GM19455 (cell line): ENCODE data around the gene TPRN.
A peak's percentile ranks its signal among the peaks of the same experiment; 100 is the strongest.

Source experiments
- ATAC-seq: cut with Tn5 transposase; IDR thresholded peaks from one replicate; pipeline ENCODE4 v1.9.1; 2021; ENCODE audit not compliant: unreplicated experiment

Gene TPRN

DNA sequence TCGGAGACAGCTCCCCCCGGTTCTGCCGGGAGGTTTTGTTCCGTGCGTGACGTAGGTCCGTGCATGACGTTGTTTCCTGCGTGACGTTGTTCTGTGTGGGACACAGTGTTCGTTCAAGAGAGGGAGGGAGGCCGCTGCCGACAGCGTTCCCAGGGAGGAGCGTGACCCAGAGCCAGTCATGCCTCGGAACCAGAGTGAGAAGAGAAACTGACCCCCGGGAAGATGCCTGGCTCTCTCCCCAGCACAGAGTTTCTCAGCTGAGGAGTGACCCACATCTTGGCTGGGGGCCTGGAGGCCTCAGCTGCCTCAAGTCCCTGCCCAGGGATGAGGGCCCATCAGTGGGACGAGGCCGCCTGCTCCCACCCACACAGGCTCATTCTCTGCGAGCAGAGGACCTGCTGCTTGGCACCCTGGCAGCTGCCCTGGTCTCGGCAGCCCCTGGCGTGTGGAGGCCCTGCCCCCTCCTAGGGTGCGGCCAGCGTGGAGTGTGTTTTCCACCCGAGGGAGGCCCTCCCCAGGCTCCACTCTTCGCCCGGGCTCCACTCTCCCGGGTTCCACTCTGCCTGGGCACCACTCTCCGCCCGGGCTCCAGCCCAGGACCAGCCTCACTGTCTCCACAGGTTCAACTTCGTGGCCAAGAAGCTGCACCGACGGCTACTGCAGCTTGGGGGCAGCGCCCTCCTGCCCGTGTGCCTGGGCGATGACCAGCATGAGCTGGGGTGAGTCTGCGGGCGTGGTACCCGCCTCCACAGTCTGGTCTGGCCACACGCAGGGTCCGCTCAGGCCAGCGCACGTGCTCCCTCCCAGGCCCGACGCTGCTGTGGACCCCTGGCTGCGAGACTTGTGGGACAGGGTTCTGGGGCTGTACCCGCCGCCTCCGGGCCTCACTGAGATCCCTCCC, 12.9 kb upstream of the TPRN start:
- no peak for ATAC-seq

GRCh38 chr9:137212520-137212919, 12.0 kb upstream of the TPRN start:
- ATAC-seq: no peak

- ATAC-seq: no peak
Observed at GRCh38 chr9:137211532-137211931, 11.0 kb upstream of the TPRN start.

DNA sequence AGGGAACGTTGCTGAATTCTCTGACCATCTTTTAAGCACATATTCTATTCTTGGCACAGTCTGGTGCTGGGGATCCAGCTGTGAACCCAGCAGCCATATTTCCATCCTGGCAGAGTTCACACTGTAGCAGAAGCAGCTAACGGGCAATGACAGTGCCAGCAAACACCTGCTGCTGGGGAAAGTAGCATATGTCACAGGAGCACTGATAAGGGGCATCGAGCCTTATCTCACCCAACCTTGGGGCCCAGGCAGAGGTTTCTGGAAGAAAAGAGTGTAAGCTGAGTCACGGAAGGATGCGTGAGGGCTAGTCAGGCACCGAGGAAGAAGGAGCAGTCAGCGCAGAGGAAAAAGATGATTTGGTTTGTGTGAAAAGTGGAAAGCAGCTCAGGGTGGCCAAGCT, 6.1 kb upstream of the TPRN start:
- no peak for ATAC-seq

DNA sequence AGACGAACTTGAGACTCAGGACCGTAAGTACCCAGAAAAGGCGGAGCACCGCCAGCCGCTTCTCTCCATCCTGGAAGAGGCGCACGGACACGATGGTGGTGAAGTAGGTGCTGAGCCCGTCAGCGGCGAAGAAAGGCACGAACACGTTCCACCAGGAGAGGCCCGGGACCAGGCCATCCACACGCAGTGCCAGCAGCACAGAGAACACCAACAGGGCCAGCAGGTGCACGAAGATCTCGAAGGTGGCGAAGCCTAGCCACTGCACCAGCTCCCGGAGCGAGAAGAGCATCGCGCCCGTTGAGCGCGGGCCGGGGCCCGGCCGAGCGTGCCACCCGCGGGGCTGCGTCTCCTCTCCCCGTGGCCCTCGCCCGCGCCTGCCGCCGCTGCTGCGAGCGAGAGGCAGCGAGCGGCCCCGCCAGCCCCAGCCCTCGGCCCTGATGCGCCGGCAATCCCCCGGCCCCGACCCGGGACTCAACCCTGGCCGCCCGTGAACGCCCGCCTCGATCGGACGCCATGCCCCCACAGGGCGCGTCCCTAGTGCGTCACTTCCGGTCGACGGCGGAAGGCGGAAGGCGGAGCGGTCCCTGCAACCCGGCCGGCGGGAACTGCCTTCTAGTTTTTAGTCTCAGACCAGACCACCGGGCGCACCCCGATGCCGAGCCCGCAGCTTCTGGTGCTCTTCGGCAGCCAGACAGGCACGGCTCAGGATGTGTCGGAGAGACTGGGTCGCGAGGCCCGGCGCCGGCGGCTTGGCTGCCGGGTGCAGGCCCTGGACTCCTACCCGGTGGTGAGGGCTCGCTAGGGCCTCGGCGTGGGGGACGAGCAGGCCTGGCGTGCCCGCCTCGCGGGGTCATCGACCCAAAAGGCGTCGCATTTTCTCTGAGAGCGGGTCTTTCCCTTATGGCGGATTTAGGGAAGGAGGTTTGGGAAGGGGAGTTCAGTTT, 4.9 kb upstream of the TPRN start, which contains the start of the genes NDOR1 and TMEM203:
NDOR1 (plus strand) TSS at position 575 of the 944 bp plus-strand sequence; CDS start at position 653, 78 bp downstream.
TMEM203 (minus strand) TSS at position 523 of the 944 bp plus-strand sequence; CDS start at position 289, 234 bp downstream.
- ATAC-seq: peak; percentile 31

DNA sequence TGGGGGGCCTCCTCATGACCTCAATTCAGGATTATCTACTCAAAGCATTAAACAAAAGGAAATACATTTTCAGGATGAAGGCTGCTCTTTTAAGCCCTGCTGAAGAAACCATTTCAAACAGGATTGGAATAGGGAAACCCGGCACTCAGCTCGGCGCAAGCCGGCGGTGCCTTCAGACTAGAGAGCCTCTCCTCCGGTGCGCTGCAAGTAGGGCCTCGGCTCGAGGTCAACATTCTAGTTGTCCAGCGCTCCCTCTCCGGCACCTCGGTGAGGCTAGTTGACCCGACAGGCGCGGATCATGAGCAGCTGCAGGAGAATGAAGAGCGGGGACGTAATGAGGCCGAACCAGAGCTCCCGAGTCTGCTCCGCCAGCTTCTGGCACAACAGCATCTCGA, 4.2 kb upstream of the TPRN start:
- ATAC-seq: no peak

- no peak for ATAC-seq
Observed at GRCh38 chr9:137202966-137203365, 2.4 kb upstream of the TPRN start.

DNA sequence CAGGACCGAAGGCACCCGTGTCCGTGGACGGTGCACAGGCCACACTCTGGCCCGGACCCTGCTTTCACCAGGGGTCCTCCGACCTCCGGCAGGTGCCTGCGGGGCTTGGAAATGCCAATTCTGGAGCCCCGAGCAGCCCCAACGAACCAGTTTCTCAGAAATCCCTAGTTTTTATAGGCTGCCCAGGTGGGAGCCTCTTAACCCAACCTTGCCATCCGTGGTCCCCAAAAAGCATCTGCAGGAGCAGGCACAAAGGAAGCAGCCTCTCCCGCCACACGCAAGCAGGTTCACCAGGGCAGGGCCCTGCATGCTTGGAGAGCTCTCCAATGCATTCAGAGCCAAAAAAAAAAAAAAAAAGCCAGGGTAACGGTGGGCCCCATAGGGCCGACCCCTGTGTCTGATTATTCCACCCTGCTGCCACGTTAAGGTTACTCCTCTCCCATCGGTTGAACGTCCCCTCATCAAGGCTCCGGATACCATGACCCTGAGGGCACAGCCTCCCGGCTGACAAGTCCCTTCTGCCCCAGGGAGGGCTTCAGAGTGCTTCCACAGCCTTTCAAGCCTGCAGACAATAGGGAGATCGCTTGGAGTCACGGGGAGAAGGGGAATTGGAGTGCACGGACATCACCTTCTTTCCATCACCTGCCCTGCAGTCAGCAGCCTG, 796 bp upstream of the TPRN start:
- no peak for ATAC-seq

DNA sequence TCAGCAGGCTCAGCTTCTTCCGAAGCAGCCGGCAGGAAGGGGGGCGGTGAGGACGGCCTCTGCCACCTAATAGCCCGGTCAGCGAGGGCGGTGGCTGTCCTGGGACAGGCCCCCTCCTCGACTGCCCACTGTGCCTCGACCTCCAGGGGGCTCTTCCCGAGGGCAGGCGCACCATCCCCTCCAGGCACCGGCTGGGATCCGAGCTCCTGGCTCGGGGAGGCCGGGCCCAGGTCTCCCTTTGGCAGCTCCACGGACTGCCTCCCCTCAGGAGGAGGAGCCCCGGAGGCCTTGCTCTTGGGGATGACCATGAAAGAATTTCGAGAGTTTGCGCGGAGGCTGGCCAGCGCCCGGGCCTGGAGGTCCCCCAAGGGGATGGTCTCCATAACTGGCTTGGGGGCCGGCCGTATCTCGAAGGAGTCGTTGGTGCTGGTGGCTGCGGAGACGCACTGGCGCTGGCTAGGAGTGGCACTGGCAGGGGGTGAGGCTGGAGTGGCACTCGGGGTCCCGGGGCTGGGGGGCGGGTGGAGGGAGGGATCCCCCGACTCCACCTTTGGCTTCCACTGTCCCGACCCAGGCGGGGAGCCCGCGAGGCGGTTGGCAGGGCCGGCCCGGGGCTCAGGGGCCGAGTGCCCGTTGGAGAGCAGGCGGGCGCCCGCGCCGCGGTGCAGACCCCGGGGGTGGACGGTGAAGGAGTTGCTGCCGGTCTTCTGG, 975 bp downstream of the TPRN start:
- ATAC-seq: no peak

DNA sequence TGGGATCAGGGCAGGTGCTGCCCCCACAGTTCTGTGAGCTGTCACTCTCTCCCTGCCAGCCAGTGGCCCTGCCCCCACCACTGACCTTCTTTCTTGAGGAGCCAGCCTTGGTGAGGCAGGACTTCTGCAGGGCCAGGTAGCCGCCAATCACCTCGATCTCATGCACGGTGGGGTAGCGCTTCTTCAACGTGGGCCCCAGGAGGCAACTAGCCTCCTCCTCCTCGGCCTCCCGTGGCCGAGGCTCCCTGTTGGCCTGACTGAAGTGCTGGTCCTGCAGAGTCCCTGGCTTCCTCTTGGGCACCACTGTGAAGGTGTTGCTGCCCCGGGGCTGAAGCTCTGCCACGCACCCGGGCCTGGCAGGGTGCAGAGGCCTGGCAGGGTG, 1.6 kb downstream of the TPRN start:
- ATAC-seq: no peak

DNA sequence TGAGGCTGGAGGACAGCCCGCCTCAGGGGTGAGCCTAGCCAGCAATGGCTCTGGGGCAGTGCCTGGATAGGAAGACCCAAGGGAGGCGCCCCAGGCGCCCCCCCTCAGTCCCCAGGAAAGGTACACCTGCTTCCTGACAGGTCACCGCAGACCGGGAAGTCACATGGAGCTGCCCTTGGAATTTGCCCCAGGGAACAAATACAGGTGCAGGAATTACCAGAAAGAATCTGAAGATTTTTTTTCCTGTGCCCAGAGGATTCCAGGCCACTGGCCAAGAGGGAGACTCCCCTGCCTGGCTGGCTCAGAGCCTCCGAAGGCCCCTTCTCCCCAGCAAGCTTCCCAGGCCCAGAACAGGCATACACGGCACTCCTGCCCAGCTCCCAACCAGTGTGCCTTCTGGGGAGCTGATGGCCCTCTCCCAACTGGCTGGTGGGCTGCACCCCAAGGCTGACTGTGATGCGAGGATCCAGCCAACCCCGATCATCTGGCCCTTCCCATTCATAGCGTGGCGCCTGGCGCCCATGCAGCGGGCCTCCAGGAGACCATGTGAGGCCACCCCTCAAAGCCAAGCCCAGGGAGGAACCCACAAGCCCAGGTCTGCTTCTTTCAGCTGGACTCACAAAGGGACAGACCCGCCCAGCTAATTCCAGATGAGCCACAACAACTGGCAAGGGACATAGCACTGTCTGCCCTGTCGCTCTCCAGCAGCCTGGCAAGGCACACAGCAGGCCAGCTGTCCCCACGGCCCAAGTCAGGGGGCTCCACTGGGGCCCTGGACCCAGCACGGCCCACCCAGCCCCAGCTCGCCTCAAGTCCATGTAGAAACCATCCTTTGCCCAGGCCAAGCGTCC, 2.3 kb downstream of the TPRN start:
- no peak for ATAC-seq

- no peak for ATAC-seq
Observed at GRCh38 chr9:137195525-137196220, 4.9 kb downstream of the TPRN start.

DNA sequence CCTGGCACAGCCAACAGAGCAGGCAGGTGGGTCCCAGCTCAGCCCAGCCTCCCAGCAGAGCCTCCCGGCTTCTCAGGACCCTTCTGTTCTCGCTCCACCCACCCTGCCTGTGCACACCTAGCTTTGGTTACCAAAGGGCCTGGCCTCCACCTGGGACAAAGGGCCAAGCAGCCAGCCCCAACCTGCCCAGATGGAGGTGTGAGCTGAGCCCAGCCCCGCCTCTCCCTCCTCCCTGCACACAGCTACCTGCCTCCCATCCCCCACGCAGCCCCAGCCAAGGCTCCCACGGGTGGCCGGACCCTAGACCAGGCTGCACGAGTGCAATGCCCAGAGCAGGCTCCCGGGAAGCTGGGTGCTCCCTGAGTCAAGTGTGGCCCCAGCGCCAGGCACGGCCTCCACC, 5.6 kb downstream of the TPRN start:
- no peak for ATAC-seq

GRCh38 chr9:137194388-137194787, 6.2 kb downstream of the TPRN start:
- ATAC-seq: no peak

DNA sequence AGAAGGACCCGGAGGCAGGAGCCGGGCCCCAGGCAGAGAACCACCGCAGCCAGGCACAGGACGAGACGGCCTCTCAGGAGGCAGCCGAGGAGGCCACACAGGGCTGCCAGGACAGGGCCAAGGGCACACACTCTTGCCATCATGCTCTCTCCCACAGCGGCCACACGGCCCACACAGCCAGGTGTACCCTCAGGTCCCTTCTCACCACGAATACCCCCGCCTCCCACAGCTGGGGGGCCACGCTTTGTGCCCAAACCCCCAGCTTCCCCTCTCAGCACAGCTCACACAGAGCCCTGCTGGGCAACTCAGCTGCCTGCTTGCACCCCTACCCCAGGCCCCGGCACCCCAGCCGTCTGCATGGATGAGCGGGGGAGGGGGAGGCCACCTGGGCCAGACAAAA, 6.8 kb downstream of the TPRN start:
- no peak for ATAC-seq

DNA sequence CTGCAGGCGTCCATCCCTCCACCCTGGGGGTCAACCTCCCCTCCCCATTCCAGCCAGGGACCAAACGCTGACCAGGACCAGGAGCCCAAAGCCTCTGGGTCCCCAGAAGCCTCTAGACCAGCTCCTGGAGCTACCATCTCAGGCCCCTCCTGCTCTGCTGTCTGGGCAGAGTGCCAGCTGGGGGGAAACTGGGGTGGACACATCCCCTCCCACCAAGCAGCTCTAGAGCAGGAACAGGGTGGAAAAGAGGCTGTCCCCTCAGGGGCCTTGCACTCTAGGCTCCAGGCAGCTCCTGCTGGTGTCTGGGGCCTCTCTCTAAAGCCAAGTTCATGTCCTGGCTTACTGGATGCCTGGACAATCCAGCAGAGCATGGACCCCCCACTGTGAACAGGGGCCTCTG, 7.7 kb downstream of the TPRN start:
- no peak for ATAC-seq

DNA sequence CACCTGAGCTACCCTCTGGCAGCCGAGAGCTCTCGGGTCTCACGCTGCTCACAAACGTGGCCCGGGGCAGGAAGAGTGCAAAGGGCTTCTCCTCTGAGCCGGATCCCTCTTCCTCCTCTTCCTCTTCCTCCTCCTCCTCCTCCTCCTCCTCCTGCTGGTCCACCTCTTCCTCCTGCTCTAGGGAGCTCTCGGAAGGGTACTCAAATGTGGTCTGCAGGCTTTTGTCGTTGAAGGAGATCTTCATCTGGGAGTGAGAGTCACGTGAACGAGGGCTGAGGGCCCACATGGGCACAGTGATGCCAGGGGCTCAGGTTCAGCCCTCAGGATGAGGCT, 8.1 kb downstream of the TPRN start:
- no peak for ATAC-seq

- no peak for ATAC-seq
Observed at GRCh38 chr9:137191691-137192447, 8.7 kb downstream of the TPRN start.
